Stimulated activated CD4-positive, alpha-beta T cell treated with anti-CD3 and anti-CD28 coated beads, Interleukin-12 subunit alpha, Interleukin-12 subunit beta, amount 100 ng/mL, for 24 hours (primary cell): Measurements from ENCODE around the gene AKAP6.

Experiments
- DNase-seq, 2 experiments: peaks; one replicate each; pipeline ENCODE4 v3.0.0-alpha.2; 2020; ENCODE audit warnings: low read depth in 2 of 2

The AKAP6 gene

DNA sequence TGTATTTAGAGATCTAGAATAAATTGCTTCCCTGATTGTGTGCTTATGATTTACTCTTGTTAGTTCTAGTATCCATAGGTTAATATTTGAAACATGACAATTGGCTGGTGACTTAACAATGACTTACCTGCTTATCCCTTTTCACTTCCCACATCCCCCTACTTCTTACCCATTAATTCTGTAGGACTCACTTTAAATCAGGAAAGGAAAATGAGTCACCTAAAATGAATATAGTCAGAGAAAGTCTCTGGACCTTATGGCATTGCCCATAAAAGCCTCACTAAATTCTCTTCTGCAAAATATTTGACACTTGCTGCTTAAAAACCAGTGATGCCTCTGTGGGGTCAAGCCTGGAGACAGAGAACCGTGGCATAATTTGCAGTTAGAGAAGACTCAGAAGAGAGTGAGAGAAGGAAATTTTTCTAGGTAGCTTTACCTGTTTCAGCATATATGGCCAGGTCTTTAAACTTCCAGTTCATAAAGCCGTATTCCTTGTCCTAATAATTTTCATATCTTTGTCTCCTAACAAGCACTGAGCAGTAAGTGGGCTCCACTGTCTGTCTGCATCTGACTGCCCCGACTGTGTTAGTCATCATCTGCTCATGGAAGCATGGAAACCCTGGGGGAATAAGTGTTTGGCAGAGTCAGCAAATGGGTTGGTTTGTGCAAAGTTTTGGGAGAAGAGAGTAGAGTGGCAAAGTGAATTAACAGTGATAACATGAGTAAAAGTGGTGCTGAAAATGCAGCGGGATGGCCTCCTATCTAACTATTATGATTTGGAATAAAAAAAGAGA lies 294.4 kb downstream of the AKAP6 start:
- DNase-seq, result no peak

- no peak for DNase-seq
Measured at GRCh38 chr14:32625211-32625610, 296.1 kb downstream of the AKAP6 start.

DNA sequence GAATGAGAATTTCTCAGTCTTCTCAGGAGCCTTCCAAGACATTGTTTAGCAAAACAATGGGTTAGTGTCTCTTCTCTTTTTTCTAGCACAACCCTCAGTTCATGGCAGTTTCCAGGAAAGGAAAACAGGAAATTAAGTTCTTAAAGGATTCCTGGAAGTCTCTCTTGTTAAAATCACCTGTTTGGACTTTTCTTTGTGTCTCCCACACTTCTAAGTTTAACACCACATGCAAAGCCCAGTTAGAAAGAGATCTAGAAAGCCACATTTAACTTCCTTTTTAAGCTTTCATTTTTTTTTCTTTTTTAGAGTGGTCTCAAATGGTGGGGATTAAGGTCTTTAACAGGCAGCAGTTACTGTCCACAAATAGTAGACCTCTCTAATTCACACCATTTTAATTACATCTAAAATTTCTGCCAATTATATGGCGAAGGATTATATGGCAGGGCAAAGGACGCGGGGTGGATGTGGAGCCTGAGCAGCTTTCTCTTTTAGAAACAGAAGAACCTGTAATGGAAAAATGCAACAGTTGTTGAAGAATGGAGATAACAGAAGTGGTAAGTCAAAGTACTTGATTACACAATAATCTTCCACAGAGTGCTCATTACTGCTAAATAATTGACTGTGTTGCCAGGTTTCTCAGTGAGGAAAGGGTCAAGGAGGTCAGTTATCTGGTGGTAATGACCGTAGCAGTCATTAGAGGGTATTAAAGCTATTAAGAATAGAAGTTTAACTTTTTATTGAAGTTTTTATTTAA lies 298.6 kb downstream of the AKAP6 start:
- no peak for DNase-seq

DNA sequence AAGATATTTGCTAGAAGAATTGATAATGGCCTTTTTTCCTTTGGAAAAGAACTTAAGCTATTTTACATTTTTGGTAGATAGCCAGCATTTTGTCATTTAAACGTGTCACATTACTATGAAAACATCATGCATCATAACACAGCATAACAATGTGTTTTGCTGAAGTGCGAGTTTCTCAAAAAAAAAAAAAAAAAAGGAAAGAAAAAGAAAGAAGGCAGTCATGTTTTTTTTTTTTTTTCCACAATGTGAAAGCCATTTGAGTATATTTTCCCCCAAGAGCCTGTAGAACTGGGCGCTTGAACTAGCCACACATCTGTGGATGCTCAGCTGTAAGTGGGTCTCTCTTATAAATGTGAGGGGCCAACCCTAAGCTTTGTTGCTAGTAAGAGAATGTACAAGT lies 300.1 kb downstream of the AKAP6 start:
- no peak for DNase-seq

DNA sequence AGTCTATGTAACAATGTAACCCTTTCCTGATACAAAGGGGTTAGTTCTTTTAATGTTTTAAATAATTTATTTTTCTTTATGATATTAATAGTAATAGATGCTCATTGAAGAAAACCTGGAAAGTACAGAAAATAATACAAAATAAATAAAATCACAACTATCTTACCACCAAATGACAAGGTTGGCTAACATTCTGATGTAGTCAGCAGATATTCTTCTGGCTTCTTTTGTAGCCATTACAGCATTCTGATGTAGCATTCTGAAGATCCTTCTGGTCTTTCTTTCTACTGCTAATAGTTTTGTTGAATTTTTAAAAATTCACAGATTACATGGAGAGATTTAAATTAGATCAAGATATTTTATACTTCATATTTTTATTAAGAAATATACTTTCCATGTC lies 301.6 kb downstream of the AKAP6 start:
- DNase-seq, result no peak

DNA sequence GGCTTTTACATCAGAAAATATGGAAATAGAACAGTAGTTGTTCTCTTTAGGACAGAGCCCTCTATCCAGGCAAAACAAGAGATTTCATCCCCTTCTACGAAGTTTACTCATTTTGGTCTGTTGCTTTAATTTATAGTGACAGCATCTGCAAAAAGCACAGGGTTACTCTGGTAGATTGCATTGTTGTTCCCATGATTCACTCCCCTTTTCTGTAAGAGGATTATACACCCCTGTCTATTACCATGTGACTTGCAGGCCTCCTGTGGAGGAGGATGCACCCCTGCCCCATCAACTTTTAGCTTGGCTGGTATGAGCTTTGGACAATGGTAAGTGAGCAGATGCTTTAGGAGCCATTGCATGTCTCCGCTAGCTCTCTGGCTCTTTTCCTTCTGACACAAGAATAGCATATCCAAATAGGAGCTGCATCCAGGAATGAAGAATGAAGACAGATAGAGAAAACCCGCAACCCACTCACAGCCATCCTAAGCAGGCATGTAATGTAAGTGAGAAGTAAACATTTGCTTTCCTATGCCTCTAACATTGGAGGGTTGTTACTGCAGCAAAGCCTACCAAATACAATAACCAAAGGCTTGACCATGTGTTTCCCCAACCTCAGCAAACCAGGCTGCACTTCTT lies 304.2 kb downstream of the AKAP6 start:
- DNase-seq, result no peak

DNA sequence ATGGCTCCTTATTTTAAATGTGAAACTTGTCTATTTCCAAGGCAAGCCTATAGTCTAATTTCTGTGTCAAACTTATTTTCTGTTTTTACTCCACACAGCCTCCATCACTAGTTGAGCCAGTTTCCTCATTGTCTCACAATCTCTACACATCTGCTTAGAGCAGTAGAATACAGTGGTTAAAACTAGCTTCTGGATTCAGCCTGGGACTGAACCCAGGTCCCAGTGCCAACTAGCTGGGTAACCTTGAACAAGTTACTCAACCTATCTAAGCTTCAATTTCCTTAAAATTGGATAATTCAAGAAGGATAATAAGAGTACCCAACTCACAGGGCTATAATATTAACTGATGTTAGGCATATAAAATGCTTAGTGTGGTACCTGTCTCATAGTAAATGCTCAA lies 304.8 kb downstream of the AKAP6 start:
- DNase-seq, result no peak

DNA sequence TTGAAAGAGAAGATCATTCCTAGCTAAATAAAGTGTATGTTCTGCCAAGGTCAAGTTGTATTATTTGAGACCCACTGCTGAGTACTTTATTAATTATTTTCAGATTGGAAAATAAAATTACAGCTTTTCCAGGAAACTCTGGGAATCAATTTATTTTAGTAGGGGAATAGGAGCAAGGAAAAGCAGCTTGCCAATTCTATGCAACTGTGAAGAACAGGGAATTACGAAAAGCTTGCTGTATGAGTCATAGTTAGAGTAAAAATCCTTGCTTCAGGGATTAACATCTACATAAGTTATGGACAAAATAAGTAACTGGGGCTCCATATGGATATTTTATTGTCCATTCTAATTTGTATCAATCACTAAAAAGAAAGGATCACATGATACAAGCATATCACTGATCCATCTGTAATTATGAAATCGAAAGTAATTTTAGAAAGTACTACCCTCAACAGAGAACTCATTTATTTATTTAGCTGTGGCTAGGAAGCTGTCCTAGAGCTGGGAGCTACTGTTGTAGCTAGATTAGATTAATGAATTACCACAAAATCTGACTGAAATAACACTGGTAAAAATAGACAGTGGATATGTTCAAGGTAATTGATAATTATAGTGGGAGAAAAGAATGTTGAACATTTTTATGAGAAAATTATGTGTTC lies 306.1 kb downstream of the AKAP6 start:
- DNase-seq, result no peak

DNA sequence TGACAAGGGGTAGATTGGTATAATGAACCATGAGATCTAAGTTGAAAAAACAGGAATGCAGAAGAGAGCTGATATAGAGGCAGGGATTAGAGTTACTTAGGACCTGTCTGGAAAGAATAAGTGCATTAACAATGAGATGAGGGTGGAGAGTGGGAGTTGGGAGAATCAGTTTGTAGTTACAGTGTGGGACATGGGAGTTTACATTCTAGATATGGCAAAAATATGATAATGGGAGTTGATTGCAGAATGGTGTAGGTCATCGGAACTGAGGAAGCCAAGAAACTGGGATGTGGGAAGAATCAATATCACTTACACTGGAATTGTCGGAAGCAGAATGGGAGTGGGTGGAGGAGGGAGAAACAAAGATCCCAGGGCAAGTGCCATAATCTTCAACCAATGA lies 308.5 kb downstream of the AKAP6 start:
- no peak for DNase-seq

GRCh38 chr14:32639208-32639607 lies 310.1 kb downstream of the AKAP6 start:
- DNase-seq, result no peak

DNA sequence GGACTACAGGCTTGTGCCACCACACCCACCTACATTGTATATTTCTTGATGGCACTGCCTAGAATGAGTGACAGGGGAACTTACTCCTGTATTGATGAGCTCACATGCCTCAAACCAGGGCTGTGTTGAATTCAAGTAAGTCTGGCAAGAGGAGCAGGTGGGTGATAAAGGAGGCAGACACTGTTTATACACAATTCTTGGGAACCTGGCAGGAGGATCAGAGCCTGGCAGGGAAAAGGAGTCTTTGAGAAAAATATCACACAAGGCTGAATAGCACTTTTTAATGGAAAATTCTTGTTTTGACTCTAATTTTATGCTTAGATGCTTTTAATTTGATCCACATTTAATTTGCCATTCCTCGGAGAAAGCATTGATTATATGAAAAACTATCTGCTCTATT lies 316.5 kb downstream of the AKAP6 start:
- no peak for DNase-seq

GRCh38 chr14:32648434-32648833 lies 319.3 kb downstream of the AKAP6 start:
- DNase-seq, result no peak

GRCh38 chr14:32650030-32650429 lies 320.9 kb downstream of the AKAP6 start:
- no peak for DNase-seq

- no peak for DNase-seq
Measured at GRCh38 chr14:32650665-32651064, 321.6 kb downstream of the AKAP6 start.

DNA sequence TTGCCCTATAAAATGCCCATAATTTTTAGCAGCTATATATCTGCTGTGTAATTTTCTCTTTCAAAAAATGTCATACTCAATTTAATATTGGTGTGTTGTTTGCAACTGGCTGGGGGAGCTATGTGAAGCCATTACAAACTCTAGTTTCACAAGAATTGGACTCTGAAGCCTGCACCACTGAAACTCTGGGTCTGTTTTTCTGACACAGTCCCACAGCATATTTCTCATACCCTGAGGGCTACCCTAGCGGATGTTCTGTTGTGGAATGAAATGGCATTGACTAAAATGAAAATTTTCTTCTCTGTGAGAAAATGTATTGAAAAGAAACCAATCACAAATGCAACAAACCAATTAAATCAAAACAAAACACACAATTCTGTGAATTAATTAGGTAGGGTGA lies 325.0 kb downstream of the AKAP6 start:
- no peak for DNase-seq

DNA sequence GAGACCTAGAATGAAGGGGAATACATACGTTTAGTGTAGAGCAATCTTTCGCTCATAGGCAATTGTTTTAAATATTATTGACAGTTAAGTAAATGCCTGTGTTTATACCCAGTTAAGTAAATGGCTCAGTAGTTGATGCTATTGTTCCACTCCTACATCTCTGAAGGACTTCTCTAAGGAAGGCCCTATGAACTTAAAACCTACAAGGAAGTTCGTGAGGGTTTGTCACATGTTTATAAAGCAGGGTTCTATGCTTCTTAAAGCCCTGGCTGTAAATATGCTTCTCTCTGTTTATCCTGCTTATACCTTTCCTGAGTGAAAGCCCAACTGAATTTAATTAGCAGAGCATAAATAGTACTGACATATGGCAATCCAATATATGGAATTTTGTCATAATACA lies 327.5 kb downstream of the AKAP6 start:
- DNase-seq, result no peak

DNA sequence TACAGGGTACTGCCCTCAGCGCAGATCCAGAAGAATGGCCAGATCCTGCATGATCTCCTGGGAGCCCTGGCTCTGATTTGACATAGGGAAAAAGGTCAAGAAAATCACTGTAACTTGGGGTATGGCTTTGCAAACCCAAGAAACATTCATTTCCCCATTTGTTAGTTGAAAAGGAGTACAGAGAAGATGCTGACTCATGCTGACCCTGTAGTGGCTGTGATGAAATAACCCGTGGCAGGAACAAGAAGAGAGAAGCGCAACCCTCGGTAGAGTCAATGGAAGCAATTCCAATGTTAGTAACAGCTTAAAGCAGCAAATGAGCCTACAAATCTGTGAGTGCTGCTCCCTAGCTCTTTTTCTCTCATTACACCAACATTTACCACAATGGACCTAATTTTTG lies 328.0 kb downstream of the AKAP6 start:
- DNase-seq, result no peak

GRCh38 chr14:32661216-32661615 lies 332.1 kb downstream of the AKAP6 start:
- DNase-seq, result no peak

GRCh38 chr14:32662211-32662610 lies 333.1 kb downstream of the AKAP6 start:
- no peak for DNase-seq

DNA sequence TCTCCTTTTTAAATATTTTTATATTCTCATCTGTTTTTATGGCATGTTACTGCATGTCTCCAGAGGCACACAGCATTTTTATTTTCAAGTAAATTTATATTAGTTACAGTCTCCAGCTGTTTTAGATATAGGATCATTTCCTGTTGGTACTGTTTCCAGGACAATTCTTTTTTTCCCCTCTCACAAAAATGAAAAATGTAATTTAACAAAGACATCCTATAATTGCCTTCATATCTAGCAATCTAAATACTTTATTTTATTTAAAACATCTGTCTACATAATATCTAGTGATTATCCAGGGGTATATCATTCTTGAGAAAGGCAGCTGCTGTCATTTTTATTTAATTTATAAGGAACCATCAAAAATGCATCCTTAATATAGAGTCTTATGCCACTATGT lies 337.2 kb downstream of the AKAP6 start:
- no peak for DNase-seq

DNA sequence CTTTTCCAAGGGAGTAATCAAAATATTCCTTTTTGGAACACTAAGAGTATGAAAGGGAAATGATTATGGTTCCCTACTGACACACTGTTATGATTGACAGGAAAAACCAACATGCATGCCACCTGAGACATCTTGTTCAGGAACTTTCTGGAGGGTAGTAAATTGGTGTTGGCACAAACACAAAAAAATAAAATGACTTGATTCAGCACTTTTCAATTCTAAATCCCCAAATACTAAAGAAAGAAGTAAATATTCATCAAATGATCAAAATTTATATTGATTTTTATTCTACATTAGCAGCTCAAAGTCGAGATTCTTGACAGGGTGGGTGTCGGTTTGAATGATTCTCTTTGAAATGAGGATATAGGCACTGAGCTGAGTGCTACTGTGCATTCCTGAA lies 338.2 kb downstream of the AKAP6 start:
- no peak for DNase-seq

DNA sequence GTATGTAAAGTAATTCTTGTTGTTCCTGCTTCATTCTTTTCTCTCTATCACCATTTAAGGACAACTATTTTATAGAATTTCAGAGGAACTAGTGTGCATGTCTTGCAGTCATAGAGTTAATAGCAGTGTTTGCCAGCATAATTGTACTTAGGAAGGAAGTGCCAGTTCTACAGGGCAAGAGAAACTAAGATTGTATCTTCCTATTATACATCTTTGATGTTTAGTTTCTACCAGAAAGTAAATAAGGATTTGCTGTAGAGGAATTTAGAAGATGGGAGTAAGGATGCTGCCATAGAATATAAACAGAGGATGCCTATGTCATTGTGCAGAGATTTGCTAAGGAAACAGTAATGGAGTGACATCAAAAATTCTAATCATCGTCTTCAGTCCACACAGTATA lies 338.7 kb downstream of the AKAP6 start:
- no peak for DNase-seq
